Ishikawa (cell line): ENCODE measurements around the gene ELAVL3.

Source experiments
- CEBPB ChIP-seq: IDR thresholded peaks from 2 replicates; pipeline ENCODE4 v1.6.1; 2012
- CREB1 ChIP-seq: IDR thresholded peaks from 2 replicates; pipeline ENCODE4 v1.6.1; 2012; ENCODE audit warnings: low read depth
- EGR1 ChIP-seq: IDR thresholded peaks from 2 replicates; pipeline ENCODE4 v1.6.1; 2012
- EP300 ChIP-seq: IDR thresholded peaks from 2 replicates; pipeline ENCODE4 v1.6.1; 2012; ENCODE audit warnings: borderline replicate concordance
- FOXM1 ChIP-seq: IDR thresholded peaks from 2 replicates; pipeline ENCODE4 v1.6.1; 2012; ENCODE audit warnings: low read depth, borderline replicate concordance
- NFIC ChIP-seq: IDR thresholded peaks from 2 replicates; pipeline ENCODE4 v1.6.1; 2012
- RAD21 ChIP-seq: IDR thresholded peaks from 2 replicates; pipeline ENCODE4 v1.6.1; 2012; ENCODE audit warnings: low read depth
- TAF1 ChIP-seq: IDR thresholded peaks from 2 replicates; pipeline ENCODE4 v1.6.1; 2012; ENCODE audit warnings: low read depth, mild to moderate bottlenecking
- TCF12 ChIP-seq: IDR thresholded peaks from 2 replicates; pipeline ENCODE4 v1.6.1; 2012; ENCODE audit warnings: low read depth
- TEAD4 ChIP-seq: IDR thresholded peaks from 2 replicates; pipeline ENCODE4 v1.6.1; 2012
- YY1 ChIP-seq: IDR thresholded peaks from 2 replicates; pipeline ENCODE4 v1.6.1; 2012; ENCODE audit warnings: low read depth
- TF ChIP-seq, protein P1 (sequence below): IDR thresholded peaks from 2 replicates; pipeline ENCODE4 v1.6.1; 2012; ENCODE audit warnings: low read depth, mild to moderate bottlenecking
- TF ChIP-seq, protein P2 (sequence below): IDR thresholded peaks from 2 replicates; pipeline ENCODE4 v1.6.1; 2012
- TF ChIP-seq, protein P3 (sequence below): IDR thresholded peaks from 2 replicates; pipeline ENCODE4 v1.6.1; 2012

DNA sequence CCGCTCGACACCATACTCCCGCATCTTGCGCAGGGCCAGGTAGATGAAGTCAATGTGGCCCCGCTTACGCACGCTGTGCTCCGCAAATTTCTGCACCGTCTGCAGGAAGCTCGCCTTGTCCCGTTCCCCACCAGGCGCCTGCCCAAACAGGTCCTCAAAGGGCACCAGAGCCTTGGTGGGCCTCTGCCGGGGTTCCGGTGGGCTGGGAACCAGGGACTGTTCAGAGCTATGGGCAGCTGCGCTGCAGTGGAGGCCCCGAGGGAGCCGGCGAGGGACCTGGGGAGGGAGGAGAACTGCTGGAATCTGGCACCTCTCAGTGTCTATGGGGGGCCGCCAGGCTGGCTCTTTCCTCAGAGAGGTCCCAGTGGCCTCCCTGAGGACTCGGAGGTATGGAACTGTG is 33.1 kb upstream of the ELAVL3 start:
- TF ChIP-seq FOXM1 (no peak), YY1 (no peak), TAF1 (no peak), RAD21 (no peak), EP300 (no peak), CEBPB (no peak), TEAD4 (no peak), CREB1 (no peak), NFIC (no peak), TCF12 (no peak), EGR1 (no peak)
- TF ChIP-seq, protein P1, sequence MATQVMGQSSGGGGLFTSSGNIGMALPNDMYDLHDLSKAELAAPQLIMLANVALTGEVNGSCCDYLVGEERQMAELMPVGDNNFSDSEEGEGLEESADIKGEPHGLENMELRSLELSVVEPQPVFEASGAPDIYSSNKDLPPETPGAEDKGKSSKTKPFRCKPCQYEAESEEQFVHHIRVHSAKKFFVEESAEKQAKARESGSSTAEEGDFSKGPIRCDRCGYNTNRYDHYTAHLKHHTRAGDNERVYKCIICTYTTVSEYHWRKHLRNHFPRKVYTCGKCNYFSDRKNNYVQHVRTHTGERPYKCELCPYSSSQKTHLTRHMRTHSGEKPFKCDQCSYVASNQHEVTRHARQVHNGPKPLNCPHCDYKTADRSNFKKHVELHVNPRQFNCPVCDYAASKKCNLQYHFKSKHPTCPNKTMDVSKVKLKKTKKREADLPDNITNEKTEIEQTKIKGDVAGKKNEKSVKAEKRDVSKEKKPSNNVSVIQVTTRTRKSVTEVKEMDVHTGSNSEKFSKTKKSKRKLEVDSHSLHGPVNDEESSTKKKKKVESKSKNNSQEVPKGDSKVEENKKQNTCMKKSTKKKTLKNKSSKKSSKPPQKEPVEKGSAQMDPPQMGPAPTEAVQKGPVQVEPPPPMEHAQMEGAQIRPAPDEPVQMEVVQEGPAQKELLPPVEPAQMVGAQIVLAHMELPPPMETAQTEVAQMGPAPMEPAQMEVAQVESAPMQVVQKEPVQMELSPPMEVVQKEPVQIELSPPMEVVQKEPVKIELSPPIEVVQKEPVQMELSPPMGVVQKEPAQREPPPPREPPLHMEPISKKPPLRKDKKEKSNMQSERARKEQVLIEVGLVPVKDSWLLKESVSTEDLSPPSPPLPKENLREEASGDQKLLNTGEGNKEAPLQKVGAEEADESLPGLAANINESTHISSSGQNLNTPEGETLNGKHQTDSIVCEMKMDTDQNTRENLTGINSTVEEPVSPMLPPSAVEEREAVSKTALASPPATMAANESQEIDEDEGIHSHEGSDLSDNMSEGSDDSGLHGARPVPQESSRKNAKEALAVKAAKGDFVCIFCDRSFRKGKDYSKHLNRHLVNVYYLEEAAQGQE: no peak
- TF ChIP-seq, protein P2, sequence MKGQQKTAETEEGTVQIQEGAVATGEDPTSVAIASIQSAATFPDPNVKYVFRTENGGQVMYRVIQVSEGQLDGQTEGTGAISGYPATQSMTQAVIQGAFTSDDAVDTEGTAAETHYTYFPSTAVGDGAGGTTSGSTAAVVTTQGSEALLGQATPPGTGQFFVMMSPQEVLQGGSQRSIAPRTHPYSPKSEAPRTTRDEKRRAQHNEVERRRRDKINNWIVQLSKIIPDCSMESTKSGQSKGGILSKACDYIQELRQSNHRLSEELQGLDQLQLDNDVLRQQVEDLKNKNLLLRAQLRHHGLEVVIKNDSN: no peak
- TF ChIP-seq, protein P3, sequence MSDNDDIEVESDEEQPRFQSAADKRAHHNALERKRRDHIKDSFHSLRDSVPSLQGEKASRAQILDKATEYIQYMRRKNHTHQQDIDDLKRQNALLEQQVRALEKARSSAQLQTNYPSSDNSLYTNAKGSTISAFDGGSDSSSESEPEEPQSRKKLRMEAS: no peak
